Coronary artery (tissue), 2 donors: ENCODE measurements around the gene SERPINB10.

ENCODE experiments used
- DNase-seq: peaks from one replicate; pipeline ENCODE4 v3.0.0-alpha.2; 2017; ENCODE audit warnings: low spot score
- H3K27ac ChIP-seq, 2 donors: fragments of 200-600 bp; sonication (generic); one replicate each; pipeline ENCODE4 v1.5.1; 2016 to 2019
- H3K4me3 ChIP-seq: fragments of 200-600 bp; sonication (generic); 2 replicates; pipeline ENCODE4 v1.5.1; 2016; ENCODE audit warnings: mild to moderate bottlenecking, moderate library complexity
- TF ChIP-seq, protein P1 (sequence below): fragments of 200-600 bp; sonication (generic); IDR thresholded peaks from one replicate; pipeline ENCODE4 v1.5.1; 2019; ENCODE audit warnings: antibody characterized with exemption

Gene SERPINB10

DNA sequence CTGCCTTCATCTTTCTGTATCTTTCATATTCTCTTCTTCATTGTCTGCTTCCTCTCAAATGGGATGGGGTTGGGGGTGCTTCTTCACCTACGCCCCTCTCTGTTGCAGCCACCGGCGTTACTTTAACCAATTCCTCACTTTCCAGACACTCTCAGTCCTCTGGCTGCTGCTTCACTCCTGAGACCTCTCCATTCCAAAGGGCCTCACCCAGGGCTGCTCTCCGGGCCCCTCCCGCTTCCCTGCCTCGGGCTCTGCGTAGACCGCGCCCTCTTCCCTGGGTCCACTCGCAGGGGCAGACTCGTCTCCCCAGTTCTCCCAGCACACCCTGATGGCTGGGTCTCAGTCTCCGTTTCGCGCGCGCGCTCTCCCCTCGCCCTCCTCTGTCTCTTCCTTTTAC lies 63.0 kb downstream of the SERPINB10 start:
- no peak for DNase-seq
- H3K27ac ChIP-seq, result peak overlapping the region; percentile 97 to 98
- H3K4me3 ChIP-seq, result peak overlapping the region; percentile 90
- TF ChIP-seq, protein P1, sequence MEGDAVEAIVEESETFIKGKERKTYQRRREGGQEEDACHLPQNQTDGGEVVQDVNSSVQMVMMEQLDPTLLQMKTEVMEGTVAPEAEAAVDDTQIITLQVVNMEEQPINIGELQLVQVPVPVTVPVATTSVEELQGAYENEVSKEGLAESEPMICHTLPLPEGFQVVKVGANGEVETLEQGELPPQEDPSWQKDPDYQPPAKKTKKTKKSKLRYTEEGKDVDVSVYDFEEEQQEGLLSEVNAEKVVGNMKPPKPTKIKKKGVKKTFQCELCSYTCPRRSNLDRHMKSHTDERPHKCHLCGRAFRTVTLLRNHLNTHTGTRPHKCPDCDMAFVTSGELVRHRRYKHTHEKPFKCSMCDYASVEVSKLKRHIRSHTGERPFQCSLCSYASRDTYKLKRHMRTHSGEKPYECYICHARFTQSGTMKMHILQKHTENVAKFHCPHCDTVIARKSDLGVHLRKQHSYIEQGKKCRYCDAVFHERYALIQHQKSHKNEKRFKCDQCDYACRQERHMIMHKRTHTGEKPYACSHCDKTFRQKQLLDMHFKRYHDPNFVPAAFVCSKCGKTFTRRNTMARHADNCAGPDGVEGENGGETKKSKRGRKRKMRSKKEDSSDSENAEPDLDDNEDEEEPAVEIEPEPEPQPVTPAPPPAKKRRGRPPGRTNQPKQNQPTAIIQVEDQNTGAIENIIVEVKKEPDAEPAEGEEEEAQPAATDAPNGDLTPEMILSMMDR, result no peak

DNA sequence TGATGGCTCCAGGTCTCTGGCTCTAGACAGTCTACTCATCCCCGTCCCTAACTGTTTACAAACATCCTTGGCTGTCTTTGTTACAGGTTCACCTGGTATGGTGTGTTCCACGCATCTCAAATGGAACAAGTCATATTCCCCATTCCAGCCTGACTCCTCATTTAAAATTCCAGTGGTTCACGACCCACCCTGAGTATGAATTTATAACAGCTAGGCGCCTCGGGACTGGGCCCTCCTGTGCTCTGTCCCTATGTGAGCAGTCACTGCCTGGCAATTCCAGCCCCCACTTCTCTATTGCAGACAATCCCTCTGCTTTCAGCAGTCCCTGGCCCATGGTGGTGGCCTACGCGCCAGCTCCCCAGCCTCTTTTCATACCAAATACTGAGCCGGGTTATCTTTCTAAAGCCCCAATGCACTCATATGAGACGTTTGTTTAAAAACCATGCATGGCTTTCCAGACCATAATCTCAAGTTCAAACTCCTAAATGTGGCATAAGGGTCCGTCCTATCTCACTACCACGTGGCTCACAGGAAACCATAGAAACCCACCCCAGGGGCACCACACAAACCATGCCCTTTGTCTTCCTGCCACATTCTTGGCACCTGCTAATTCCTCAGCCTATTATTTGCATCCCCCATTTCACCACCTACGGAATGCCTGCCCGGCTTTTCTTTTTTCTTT lies 63.7 kb downstream of the SERPINB10 start:
- TF ChIP-seq, protein P1, result no peak
- Histone ChIP-seq H3K4me3 (peak overlapping the region; percentile 90), H3K27ac (peak overlapping the region; percentile 97 to 98)
- no peak for DNase-seq

DNA sequence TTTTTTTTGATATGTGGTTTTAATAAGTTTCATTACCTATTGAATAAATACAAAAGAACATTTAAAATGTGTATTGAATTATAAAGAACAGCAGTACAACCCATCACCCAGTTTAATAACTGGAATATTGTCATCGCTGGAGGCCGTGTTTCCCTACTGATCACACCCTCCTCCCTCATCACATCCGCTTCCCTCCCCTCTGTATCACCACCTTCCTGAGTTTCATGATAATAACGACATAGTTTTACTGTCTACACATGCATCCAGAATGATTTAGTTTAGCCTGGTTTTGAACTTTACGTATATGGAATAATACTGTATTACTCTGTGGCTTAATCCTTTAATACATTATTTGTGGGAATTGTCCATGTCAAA lies 64.2 kb downstream of the SERPINB10 start:
- H3K4me3 ChIP-seq, result no peak overlapping the region
- no peak for DNase-seq
- no peak overlapping the region for H3K27ac ChIP-seq
- TF ChIP-seq, protein P1, result no peak

DNA sequence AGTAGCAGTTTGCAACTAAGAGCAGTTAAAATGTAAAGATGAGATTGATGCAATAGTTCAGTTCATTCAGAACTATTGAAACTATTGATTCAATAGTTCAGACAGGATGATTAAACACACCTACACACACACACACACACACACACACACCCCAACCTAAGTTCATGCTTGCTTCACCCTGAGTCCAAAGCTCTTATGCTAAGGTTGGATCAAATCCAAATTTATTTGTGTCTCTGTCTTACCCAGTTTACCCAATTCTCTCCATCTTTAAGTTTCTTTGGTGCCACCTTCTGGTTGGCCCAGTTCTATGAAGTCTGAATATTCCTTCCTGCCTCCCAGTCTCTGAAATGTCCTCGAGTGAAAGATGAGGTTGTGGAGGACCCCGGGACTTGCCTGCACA lies 67.2 kb downstream of the SERPINB10 start:
- no peak for DNase-seq
- H3K4me3 ChIP-seq, result no peak overlapping the region
- H3K27ac ChIP-seq, result no peak overlapping the region
- TF ChIP-seq, protein P1, result no peak

DNA sequence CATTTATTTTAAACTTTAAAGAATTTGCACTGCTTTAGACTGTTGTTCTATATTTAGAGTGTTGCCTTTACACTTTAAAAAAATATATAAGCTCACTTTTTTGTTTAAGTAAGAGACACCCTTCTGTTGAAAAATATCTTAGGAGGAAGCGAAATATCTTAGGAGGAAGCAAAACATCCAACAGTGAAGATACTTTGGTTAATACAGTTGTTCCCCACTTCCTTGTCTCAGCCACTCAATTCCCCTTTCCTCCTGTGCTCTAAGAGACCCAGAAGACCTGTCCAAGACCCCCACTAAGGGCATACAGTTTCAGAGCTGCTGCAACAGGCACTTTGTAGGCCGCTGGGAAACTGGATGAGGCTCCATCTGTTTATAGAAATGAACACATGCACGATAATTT lies 67.9 kb downstream of the SERPINB10 start:
- no peak overlapping the region for H3K27ac ChIP-seq
- no peak for DNase-seq
- H3K4me3 ChIP-seq, result no peak overlapping the region
- TF ChIP-seq, protein P1, result no peak

DNA sequence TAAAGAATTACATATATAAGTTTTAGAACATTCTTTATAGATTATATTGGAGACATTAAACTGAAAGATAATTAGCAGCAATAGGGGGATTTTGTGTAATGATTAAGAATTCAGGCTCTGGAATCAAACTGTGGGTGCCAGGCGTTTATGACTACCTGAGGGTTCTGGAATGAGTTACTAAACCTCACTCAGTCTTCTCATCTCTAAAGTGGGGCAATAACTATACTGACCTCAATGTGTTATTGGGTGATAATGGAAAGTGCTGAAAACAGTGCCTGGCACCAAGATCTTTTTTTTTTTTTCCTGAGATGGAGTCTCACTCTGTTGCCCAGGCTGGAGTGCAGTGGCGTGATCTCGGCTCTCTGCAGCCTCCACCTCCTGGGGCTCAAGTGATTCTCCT lies 69.3 kb downstream of the SERPINB10 start:
- H3K4me3 ChIP-seq, result no peak overlapping the region
- DNase-seq, result no peak
- TF ChIP-seq, protein P1, result no peak
- H3K27ac ChIP-seq, result no peak overlapping the region

DNA sequence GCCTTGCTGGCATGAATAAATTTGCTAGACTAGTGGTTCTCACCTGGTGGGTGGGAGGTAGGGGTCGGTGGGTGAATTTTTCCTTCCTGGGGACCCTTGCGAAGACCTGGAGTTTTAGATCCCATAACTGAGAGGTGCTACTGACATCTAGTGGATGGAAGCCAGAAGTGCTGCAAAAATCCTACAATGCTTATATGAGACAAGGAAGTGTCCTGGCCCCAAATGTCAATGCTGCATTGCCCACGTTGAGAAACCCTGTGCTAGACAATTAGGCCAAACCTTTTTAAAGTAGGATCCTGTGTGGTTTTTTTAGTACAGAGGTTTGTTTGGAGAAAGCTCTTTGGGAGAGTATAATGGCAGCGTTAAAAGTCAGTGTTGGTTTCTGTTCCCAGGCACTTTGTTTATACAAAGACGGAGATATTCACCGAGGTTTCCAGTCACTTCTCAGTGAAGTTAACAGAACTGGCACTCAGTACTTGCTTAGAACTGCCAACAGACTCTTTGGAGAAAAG lies 71.7 kb downstream of the SERPINB10 start:
- TF ChIP-seq, protein P1, result peak; percentile 51
- peak overlapping the region; percentile 12 to 67 for H3K27ac ChIP-seq
- peak overlapping the region; percentile 58 for H3K4me3 ChIP-seq
- no peak for DNase-seq
